ENCODE data around the gene TLCD1.

The TLCD1 gene

DNA sequence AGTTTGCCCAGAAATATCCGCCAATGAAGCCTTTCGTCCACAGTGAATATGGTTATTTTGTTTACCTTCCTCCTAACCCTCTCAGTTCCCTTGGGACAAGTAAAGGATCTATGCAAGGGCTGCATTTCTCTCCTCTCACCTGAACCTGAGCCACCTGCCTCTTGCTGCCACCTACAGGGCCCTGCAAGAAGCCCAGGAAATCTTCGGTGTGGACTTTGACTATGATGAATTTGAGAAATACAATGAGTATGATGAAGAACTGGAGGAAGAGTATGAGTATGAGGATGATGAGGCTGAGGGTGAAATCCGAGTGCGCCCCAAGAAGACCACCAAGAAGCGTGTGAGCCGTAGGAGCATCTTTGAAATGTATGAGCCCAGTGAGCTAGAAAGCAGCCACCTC lies 50.1 kb downstream of the TLCD1 start:
- Histone ChIP-seq H3K4me1 (ENCODE audit: insufficient read depth, low read length) (no peaks in the 10 kb centered on the region), H3K9me3 (ENCODE audit: control insufficient read depth, insufficient read depth, low read length) (no peaks in the 10 kb centered on the region), H3K36me3 (ENCODE audit: insufficient read depth, low read length) (peaks cover 55% of the 10 kb centered on the region), H3K9ac (ENCODE audit: low read depth, low read length) (no peak overlapping the region)

- Histone ChIP-seq H3K9ac (ENCODE audit: low read depth, low read length) (no peak overlapping the region), H3K36me3 (ENCODE audit: insufficient read depth, low read length) (peaks cover 54% of the 10 kb centered on the region), H3K9me3 (ENCODE audit: control insufficient read depth, insufficient read depth, low read length) (no peaks in the 10 kb centered on the region), H3K4me1 (ENCODE audit: insufficient read depth, low read length) (no peaks in the 10 kb centered on the region)
Measured at GRCh38 chr17:28675490-28675889, 50.5 kb downstream of the TLCD1 start.

All from ES-I3 (cell line).